ENCODE measurements around the gene MRPS27.

DNA sequence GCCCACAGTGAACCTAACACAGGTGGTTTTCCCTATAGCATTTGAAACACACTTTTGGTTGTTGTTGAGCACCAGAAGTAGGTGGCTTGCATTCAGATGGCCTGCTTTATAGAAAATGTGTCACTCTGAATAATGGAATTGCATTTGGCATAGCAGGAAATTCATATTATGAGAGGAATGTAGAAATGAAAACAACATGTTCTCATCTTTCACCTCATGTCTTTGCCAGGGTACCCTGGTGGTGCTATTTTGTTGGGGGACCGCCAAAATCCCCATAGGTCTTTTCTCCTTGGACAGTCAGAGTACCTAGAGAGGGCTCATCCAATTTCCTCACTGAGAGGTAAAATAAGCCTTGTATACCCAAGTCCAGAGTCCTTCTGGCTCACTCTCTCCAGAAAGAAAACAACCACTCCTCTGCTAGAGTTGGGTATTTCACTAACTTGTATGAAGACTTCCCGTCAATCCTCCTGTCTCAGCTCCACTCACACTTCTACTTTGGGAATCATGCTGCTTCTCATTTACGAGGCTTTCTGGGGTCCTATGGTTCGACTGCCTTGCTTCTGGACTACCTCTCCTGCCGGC, 67.4 kb downstream of the MRPS27 start:
- TF ChIP-seq EZH2 (IDR thresholded peaks at IDR 0.05; ENCODE audit: insufficient read depth, poor library complexity, severe bottlenecking) (no peak), EZH2phosphoT487 (IDR thresholded peaks at IDR 0.05; ENCODE audit: insufficient read depth, low read depth) (no peak)

Data from GM23248 (cell line).